HEK293T (cell line): ENCODE measurements around the gene INS.

Experiments used
- CTCF ChIA-PET: fragments of 350-600 bp; formaldehyde crosslinking; extraction: SDS; loops from one replicate; lab custom pipeline; 2021; ENCODE audit warnings: antibody characterized with exemption, inconsistent platforms; lab: Yijun Ruan, JAX
- POLR2A ChIA-PET: fragments of 350-600 bp; formaldehyde crosslinking; extraction: SDS; loops from one replicate; lab custom pipeline; 2020; ENCODE audit warnings: antibody characterized with exemption, inconsistent platforms; lab: Yijun Ruan, JAX
- DNase-seq: peaks from one replicate; pipeline ENCODE4 v3.0.0; 2012; ENCODE audit warnings: mixed read lengths; ENCODE audit errors: extremely low spot score
- ARNT ChIP-seq: fragments of 450-650 bp; IDR thresholded peaks from 2 replicates; pipeline ENCODE4 v1.6.1; 2017; ENCODE audit warnings: mild to moderate bottlenecking
- BHLHE40 ChIP-seq: fragments of 450-650 bp; IDR thresholded peaks from 2 replicates; pipeline ENCODE4 v1.6.1; 2016; ENCODE audit warnings: mild to moderate bottlenecking, moderate library complexity, borderline replicate concordance
- CTBP1 ChIP-seq: fragments of 450-650 bp; IDR thresholded peaks from 2 replicates; pipeline ENCODE4 v1.6.1; 2016; ENCODE audit warnings: borderline replicate concordance
- ELF4 ChIP-seq: fragments of 450-650 bp; IDR thresholded peaks from 2 replicates; pipeline ENCODE4 v1.6.1; 2017; ENCODE audit warnings: antibody characterized with exemption
- FOXA1 ChIP-seq: fragments of 450-650 bp; IDR thresholded peaks from 2 replicates; pipeline ENCODE4 v1.6.1; 2016; ENCODE audit warnings: mild to moderate bottlenecking
- FOXK2 ChIP-seq: fragments of 450-650 bp; IDR thresholded peaks from 2 replicates; pipeline ENCODE4 v1.6.1; 2016; ENCODE audit warnings: mild to moderate bottlenecking
- FOXM1 ChIP-seq: fragments of 450-650 bp; IDR thresholded peaks from 2 replicates; pipeline ENCODE4 v1.6.1; 2017; ENCODE audit warnings: mild to moderate bottlenecking, borderline replicate concordance
- HDGF ChIP-seq: fragments of 450-650 bp; IDR thresholded peaks from 2 replicates; pipeline ENCODE4 v1.6.1; 2017; ENCODE audit warnings: antibody characterized with exemption, borderline replicate concordance
- L3MBTL2 ChIP-seq: fragments of 450-650 bp; conservative IDR thresholded peaks from 2 replicates; pipeline ENCODE4 v1.6.1; 2016; ENCODE audit warnings: mild to moderate bottlenecking
- LEF1 ChIP-seq: fragments of 450-650 bp; IDR thresholded peaks from 2 replicates; pipeline ENCODE4 v1.6.1; 2017; ENCODE audit warnings: mild to moderate bottlenecking, borderline replicate concordance
- NFRKB ChIP-seq: fragments of 450-650 bp; IDR thresholded peaks from 2 replicates; pipeline ENCODE4 v1.6.1; 2016; ENCODE audit warnings: mild to moderate bottlenecking, moderate library complexity
- PKNOX1 ChIP-seq: fragments of 450-650 bp; IDR thresholded peaks from 2 replicates; pipeline ENCODE4 v1.6.1; 2016
- SP1 ChIP-seq: fragments of 450-650 bp; IDR thresholded peaks from 2 replicates; pipeline ENCODE4 v1.6.1; 2017
- SUZ12 ChIP-seq: fragments of 450-650 bp; IDR thresholded peaks from 2 replicates; pipeline ENCODE4 v1.6.1; 2016; ENCODE audit warnings: mild to moderate bottlenecking
- TARDBP ChIP-seq: fragments of 450-650 bp; IDR thresholded peaks from 2 replicates; pipeline ENCODE4 v1.6.1; 2016
- ZNF384 ChIP-seq: fragments of 450-650 bp; IDR thresholded peaks from 2 replicates; pipeline ENCODE4 v1.6.1; 2016

The INS gene

DNA sequence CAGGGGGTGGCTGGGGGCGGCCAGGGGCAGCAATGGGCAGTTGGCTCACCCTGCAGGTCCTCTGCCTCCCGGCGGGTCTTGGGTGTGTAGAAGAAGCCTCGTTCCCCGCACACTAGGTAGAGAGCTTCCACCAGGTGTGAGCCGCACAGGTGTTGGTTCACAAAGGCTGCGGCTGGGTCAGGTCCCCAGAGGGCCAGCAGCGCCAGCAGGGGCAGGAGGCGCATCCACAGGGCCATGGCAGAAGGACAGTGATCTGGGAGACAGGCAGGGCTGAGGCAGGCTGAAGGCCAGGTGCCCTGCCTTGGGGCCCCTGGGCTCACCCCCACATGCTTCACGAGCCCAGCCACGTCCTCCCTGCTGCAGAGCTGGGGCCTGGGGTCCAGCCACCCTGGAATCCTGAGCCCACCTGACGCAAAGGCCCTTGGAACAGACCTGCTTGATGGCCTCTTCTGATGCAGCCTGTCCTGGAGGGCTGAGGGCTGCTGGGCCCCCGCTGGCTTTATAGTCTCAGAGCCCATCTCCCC is at the start of gene INS:
Gene INS, minus strand, starts transcription at position 474 of the 524 bp plus-strand sequence. Its CDS starts 238 bp downstream, at position 236.
- no peak for DNase-seq
- no peak for TF ChIP-seq HDGF
- TF ChIP-seq CTBP1: no peak
- TF ChIP-seq PKNOX1: no peak
- no peak for TF ChIP-seq NFRKB
- no peak for TF ChIP-seq FOXM1
- no peak for TF ChIP-seq L3MBTL2
- ChIA-PET CTCF (interaction anchor here (0.6 kb wide), 1 partner anchor 13 kb away, joined by 3 read pairs; no protein-coding TSS in a partner anchor), POLR2A (no interaction called here)

GRCh38 chr11:2210366-2211112 is 49.5 kb upstream of the INS start:
- CTCF ChIA-PET: no interaction called here
- DNase-seq: no peak
- TF ChIP-seq FOXK2: no peak
- no peak for TF ChIP-seq HDGF
- no peak for TF ChIP-seq FOXM1
- no peak for TF ChIP-seq NFRKB
- TF ChIP-seq ARNT: no peak
- TF ChIP-seq ZNF384: no peak
- no peak for TF ChIP-seq SUZ12
- no peak for TF ChIP-seq FOXA1
- TF ChIP-seq TARDBP: no peak
- TF ChIP-seq BHLHE40: no peak
- no peak for TF ChIP-seq PKNOX1
- TF ChIP-seq L3MBTL2: no peak
- TF ChIP-seq ELF4: no peak
- no peak for TF ChIP-seq LEF1
- TF ChIP-seq SP1: no peak
- TF ChIP-seq CTBP1: no peak
- POLR2A ChIA-PET: no interaction called here

- POLR2A ChIA-PET: no interaction called here
- CTCF ChIA-PET: no interaction called here
- no peak for DNase-seq
- TF ChIP-seq FOXA1 (no peak), FOXM1 (no peak), ELF4 (no peak), L3MBTL2 (no peak), HDGF (no peak), CTBP1 (no peak), TARDBP (no peak), ARNT (no peak), LEF1 (no peak), PKNOX1 (no peak), SUZ12 (no peak), BHLHE40 (no peak)
These were observed 48.9 kb upstream of the INS start for GRCh38 chr11:2209900-2210321.

GRCh38 chr11:2209370-2209801 is 48.4 kb upstream of the INS start:
- POLR2A ChIA-PET: no interaction called here
- TF ChIP-seq BHLHE40: no peak
- TF ChIP-seq CTBP1: no peak
- TF ChIP-seq PKNOX1: no peak
- TF ChIP-seq SUZ12: no peak
- no peak for TF ChIP-seq ARNT
- no peak for TF ChIP-seq FOXK2
- CTCF ChIA-PET: no interaction called here
- DNase-seq: no peak

DNA sequence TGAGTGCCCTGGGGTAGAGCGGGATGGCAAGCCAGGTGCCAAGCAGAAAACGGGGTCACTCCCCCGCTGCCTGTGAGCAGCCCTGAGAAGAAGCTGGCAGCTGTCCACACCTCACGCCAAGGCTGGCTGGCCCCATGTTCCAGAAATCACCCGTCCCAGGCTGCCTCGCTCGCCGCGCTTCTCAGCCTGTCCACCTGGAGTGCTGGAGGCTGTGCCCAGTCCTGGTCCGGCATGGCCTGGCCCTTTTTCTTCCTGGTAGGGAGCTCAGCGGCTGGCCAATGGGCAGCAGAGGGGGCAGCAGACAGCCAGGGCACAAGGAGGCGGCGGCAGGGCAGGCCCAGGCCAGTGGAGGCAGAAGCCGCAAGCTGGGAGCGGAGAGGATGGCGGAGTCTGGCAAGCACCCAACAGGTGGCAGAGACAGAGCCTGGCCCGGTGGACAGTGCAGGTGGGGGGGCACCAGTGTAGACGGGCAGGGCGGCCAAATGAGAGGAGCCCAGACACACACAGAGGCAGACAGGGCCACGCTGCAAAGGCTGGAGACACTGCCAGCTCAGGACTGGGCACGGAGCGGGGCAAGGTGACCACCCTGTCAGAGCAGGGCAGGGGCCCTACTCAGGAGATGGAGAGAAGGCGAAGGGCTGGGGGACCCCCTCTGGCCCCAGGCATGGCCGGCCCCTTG is 47.8 kb upstream of the INS start:
- ChIA-PET POLR2A (no interaction called here), CTCF (no interaction called here)
- TF ChIP-seq FOXK2 (no peak), SUZ12 (no peak), TARDBP (no peak)
- no peak for DNase-seq
